H1 (cell line): ENCODE results near the gene ZNF451. TPM values are rescaled to one million over a fixed set of nuclear protein-coding genes. Genes with fewer than 3 reads are reported as not detected.

ENCODE experiments used
- CTCF ChIA-PET: fragments of 300-600 bp; sonication (Branson Sonifier 250); formaldehyde crosslinking; loops from one replicate; lab custom pipeline; 2021; ENCODE audit not compliant: partially characterized antibody; lab: Charles Lee
- POLR2A ChIA-PET: fragments of 300-600 bp; sonication (Branson Sonifier 250); formaldehyde crosslinking; loops from one replicate; lab custom pipeline; 2021; ENCODE audit warnings: inconsistent platforms; ENCODE audit not compliant: partially characterized antibody; lab: Charles Lee
- DNase-seq, 2 experiments: peaks; one replicate each; pipeline versions ENCODE4 v3.0.0 to v3.0.0-alpha.2; 2010 to 2022; ENCODE audit warnings: low spot score in 2 of 2, low read depth in 1 of 2, mixed read lengths in 1 of 2
- FAIRE-seq: peaks from 2 replicates; lab custom pipeline; 2011; peaks lifted over from hg19 to GRCh38; lab: Jason Lieb, UNC
- H2AFZ ChIP-seq: 2 replicates; pipeline ENCODE4 v1.8.1; 2012; ENCODE audit warnings: low read length, inconsistent platforms
- H2AK5ac ChIP-seq: 2 replicates; pipeline ENCODE4 v1.6.1; 2013; ENCODE audit warnings: low read depth, low read length
- H2BK120ac ChIP-seq: replicated peaks from 2 replicates; pipeline ENCODE3; 2013; ENCODE audit warnings: low read depth, low read length, inconsistent platforms
- H2BK12ac ChIP-seq: 2 replicates; pipeline ENCODE4 v1.6.1; 2013; ENCODE audit warnings: low read depth, low read length
- H2BK15ac ChIP-seq: 2 replicates; pipeline ENCODE4 v1.6.1; 2013; ENCODE audit warnings: low read length
- H2BK20ac ChIP-seq: 2 replicates; pipeline ENCODE4 v1.6.1; 2013; ENCODE audit warnings: low read length
- H2BK5ac ChIP-seq: 2 replicates; pipeline ENCODE4 v1.6.1; 2013; ENCODE audit warnings: low read depth, low read length
- H3K14ac ChIP-seq: 2 replicates; pipeline ENCODE4 v1.6.1; 2013; ENCODE audit warnings: inconsistent platforms; ENCODE audit not compliant: insufficient read length
- H3K18ac ChIP-seq: 2 replicates; pipeline ENCODE4 v1.6.1; 2013; ENCODE audit warnings: low read length; ENCODE audit errors: extremely low read depth
- H3K23ac ChIP-seq: 2 replicates; pipeline ENCODE4 v1.6.1; 2013; ENCODE audit warnings: inconsistent platforms; ENCODE audit not compliant: insufficient read length
- H3K23me2 ChIP-seq: 2 replicates; pipeline ENCODE4 v1.6.1; 2013; ENCODE audit warnings: low read depth, low read length
- H3K27ac ChIP-seq: 2 replicates; pipeline ENCODE4 v1.6.1; 2011; ENCODE audit warnings: low read depth, low read length, inconsistent platforms
- H3K27me3 ChIP-seq, 4 experiments: replicated peaks in 1 of 4; 1 replicate in 1 of 4; 2 replicates in 3 of 4; pipeline versions ENCODE4 v1.6.1 to v1.8.1; 2011 to 2013; ENCODE audit warnings: low read length in 3 of 4, mild to moderate bottlenecking in 3 of 4, inconsistent platforms in 2 of 4, mixed read lengths in 2 of 4, moderate library complexity in 1 of 4; ENCODE audit not compliant: control insufficient read depth in 3 of 4, insufficient read depth in 3 of 4; ENCODE audit errors: extremely low read depth in 1 of 4
- H3K36me3 ChIP-seq, 4 experiments: 2 replicates each; pipeline versions ENCODE4 v1.6.1 to v1.8.1; 2011 to 2013; ENCODE audit warnings: mild to moderate bottlenecking in 4 of 4, low read length in 3 of 4, moderate library complexity in 2 of 4, control low read depth in 1 of 4, inconsistent platforms in 1 of 4; ENCODE audit not compliant: insufficient read depth in 4 of 4, control insufficient read depth in 2 of 4
- H3K4ac ChIP-seq: replicated peaks from 2 replicates; pipeline ENCODE3; 2013; ENCODE audit warnings: low read length, low read depth, mixed read lengths, inconsistent platforms; ENCODE audit not compliant: insufficient read length
- H3K4me1 ChIP-seq, 4 experiments: replicated peaks in 1 of 4; 1 replicate in 1 of 4; 2 replicates in 3 of 4; pipeline versions ENCODE4 v1.6.1 to v1.8.1; 2011 to 2013; ENCODE audit warnings: low read length in 3 of 4, inconsistent platforms in 2 of 4, mixed read lengths in 1 of 4; ENCODE audit not compliant: insufficient read depth in 4 of 4, control insufficient read depth in 3 of 4
- H3K4me2 ChIP-seq, 2 experiments: 2 replicates each; pipeline versions ENCODE4 v1.6.1 to v1.8.1; 2011 to 2013; ENCODE audit warnings: low read depth in 2 of 2, low read length in 2 of 2, control low read depth in 1 of 2, inconsistent platforms in 1 of 2, mild to moderate bottlenecking in 1 of 2; ENCODE audit not compliant: insufficient read depth in 1 of 2
- H3K4me3 ChIP-seq, 4 experiments: fragments of 200-600, 300-600 bp in 1 of 4; sonication (generic), shearing (Covaris generic), sonication (Bioruptor Twin) in 1 of 4; 2 replicates each; pipeline versions ENCODE4 v1.5.1 to v1.8.1; 2011 to 2016; ENCODE audit warnings: low read length in 4 of 4, low read depth in 3 of 4, control low read depth in 2 of 4, inconsistent platforms in 2 of 4, mild to moderate bottlenecking in 2 of 4, mixed read lengths in 1 of 4, moderate library complexity in 1 of 4; ENCODE audit not compliant: insufficient read depth in 2 of 4; ENCODE audit errors: extremely low read depth in 1 of 4
- H3K56ac ChIP-seq: replicated peaks from 2 replicates; pipeline ENCODE3; 2013; ENCODE audit warnings: low read depth, mild to moderate bottlenecking, mixed read lengths, low read length, inconsistent platforms; ENCODE audit not compliant: insufficient read length
- H3K79me1 ChIP-seq: 2 replicates; pipeline ENCODE4 v1.6.1; 2013; ENCODE audit warnings: low read depth, low read length, control low read depth
- H3K79me2 ChIP-seq, 2 experiments: 2 replicates each; pipeline versions ENCODE4 v1.6.1 to v1.8.1; 2012 to 2013; ENCODE audit warnings: low read length in 2 of 2, mild to moderate bottlenecking in 2 of 2, inconsistent platforms in 1 of 2; ENCODE audit not compliant: insufficient read depth in 2 of 2, control insufficient read depth in 1 of 2
- H3K9ac ChIP-seq, 4 experiments: replicated peaks in 1 of 4; 1 replicate in 1 of 4; 2 replicates in 3 of 4; pipeline versions ENCODE4 v1.6.1 to v1.8.1; 2011 to 2013; ENCODE audit warnings: low read depth in 3 of 4, low read length in 3 of 4, control low read depth in 2 of 4, mild to moderate bottlenecking in 2 of 4, moderate library complexity in 2 of 4, inconsistent platforms in 1 of 4; ENCODE audit errors: extremely low read depth in 1 of 4
- H3K9me3 ChIP-seq, 2 experiments: 2 replicates each; pipeline versions ENCODE4 v1.6.1 to v1.8.1; 2012 to 2013; ENCODE audit warnings: mild to moderate bottlenecking in 2 of 2, moderate library complexity in 2 of 2, control low read depth in 1 of 2, inconsistent platforms in 1 of 2, low read depth in 1 of 2, low read length in 1 of 2, mixed read lengths in 1 of 2; ENCODE audit not compliant: insufficient read depth in 2 of 2
- H4K20me1 ChIP-seq, 2 experiments: replicated peaks in 1 of 2; 2 replicates each; pipeline versions ENCODE3 to v1.8.1; 2011 to 2013; ENCODE audit warnings: inconsistent platforms in 2 of 2, low read length in 2 of 2, mild to moderate bottlenecking in 1 of 2; ENCODE audit not compliant: insufficient read depth in 2 of 2, control insufficient read depth in 1 of 2
- H4K5ac ChIP-seq: 2 replicates; pipeline ENCODE4 v1.6.1; 2013; ENCODE audit warnings: low read length, low read depth, mixed read lengths, inconsistent platforms; ENCODE audit not compliant: insufficient read length
- H4K8ac ChIP-seq: 2 replicates; pipeline ENCODE4 v1.8.0; 2013; ENCODE audit warnings: mild to moderate bottlenecking, moderate library complexity, low read length, inconsistent platforms; ENCODE audit not compliant: insufficient read depth; ENCODE audit errors: extremely low read depth
- H4K91ac ChIP-seq: replicated peaks from 2 replicates; pipeline ENCODE3; 2013; ENCODE audit warnings: low read length, mixed read lengths, inconsistent platforms; ENCODE audit not compliant: insufficient read length
- EGR1 ChIP-seq: IDR thresholded peaks from 2 replicates; pipeline ENCODE4 v1.6.1; 2011; ENCODE audit warnings: low read depth, low read length, borderline replicate concordance
- WGBS, 2 experiments: shearing (Covaris generic) in 1 of 2; methylation state at CpG; one replicate each; pipeline versions ENCODE4 v1.1.6 to v1.1.7; 2013 to 2015; ENCODE audit warnings: low lambda C conversion rate in 2 of 2, mixed read lengths in 2 of 2, inconsistent platforms in 1 of 2, low coverage in 1 of 2, missing lambda C conversion rate in 1 of 2; ENCODE audit not compliant: insufficient replicate concordance in 2 of 2, insufficient coverage in 1 of 2, insufficient read length in 1 of 2; ENCODE audit errors: extremely low coverage in 1 of 2, missing lambda C conversion rate in 1 of 2; 5-methylcytosine and 5-hydroxymethylcytosine counted together
- polyA plus RNA-seq, 7 experiments: library from polyadenylated mRNA; depleted of rRNA in 3 of 7; stranded (reverse) in 5 of 7; unstranded in 2 of 7; fragments of >200 nt in 5 of 7; fragments of 200-250 nt in 2 of 7; gene quantifications; 1 replicate in 5 of 7; 2 replicates in 1 of 7; 4 replicates in 1 of 7; pipeline versions ENCODE4 v1.2.1 to v1.2.3, GENCODE V29; 2011 to 2013; ENCODE audit warnings: missing spikeins in 2 of 7, mixed read lengths in 2 of 7
- total RNA-seq: library from RNA; stranded (reverse); fragmentation: NEBNext Ultra II Directional; extraction: Animal tissue kit (Norgen Biotek cat#: 25700); gene quantifications from 2 replicates; pipeline ENCODE4 v1.2.1, GENCODE V29; 2021

Gene ZNF451
- total and polyA plus RNA-seq, 2 of the 8 experiments (the other 6 are each of a cell fraction or from before 2014, with no cell fraction given) = 10.7 to 56.8 TPM

DNA sequence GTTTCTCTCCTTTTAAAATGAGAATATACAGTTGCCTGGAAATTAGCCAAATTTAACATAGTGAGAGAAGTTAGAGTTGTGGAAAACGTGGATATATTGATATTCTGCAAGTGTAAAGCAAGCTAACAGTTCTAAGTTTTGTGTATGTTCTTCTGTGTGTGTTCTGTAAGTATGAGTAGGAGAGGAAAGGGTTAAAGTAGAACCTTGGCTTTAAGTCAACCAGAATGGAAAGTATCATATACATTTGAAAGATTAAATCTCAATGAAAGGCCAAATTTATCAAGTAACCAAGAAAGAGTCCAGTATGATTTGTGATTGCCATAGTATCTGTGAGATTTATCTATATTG is 52.2 kb downstream of the ZNF451 start:
- Histone ChIP-seq H3K4me2 (no peak overlapping the region), H2BK120ac (no peak overlapping the region), H4K8ac (no peak overlapping the region), H3K4ac (no peak overlapping the region), H4K91ac (no peak overlapping the region), H3K23me2 (no peaks in the 10 kb centered on the region; the same call in 1 of the 2 replicates), H2BK20ac (no peak overlapping the region), H3K9me3 (no peaks in the 10 kb centered on the region), H3K4me3 (no peak overlapping the region), H3K79me1 (no peaks in the 10 kb centered on the region), H3K23ac (no peak overlapping the region), H3K18ac (no peak overlapping the region), H2BK5ac (no peak overlapping the region), H2BK12ac (no peak overlapping the region), H3K4me1 (no peaks in the 10 kb centered on the region), H3K36me3 (peaks cover 0 to 17% (median 3%) of the 10 kb centered on the region in 4 experiments; a peak in 5 of 8 replicates), H2BK15ac (no peak overlapping the region), H4K5ac (no peak overlapping the region), H3K14ac (no peak overlapping the region), H3K9ac (no peak overlapping the region), H3K79me2 (no peaks in the 10 kb centered on the region), H3K27ac (no peak overlapping the region)
- DNase-seq = no peak
- WGBS, 2 experiments = 84% methylated on average over 1 of the region's 1 CpG; no CpG with 5 or more reads in 1 of the 2 experiments
- TF ChIP-seq EGR1 = no peak
- TF ChIP-seq, all 59 proteins: peak for 0
- Histone ChIP-seq H3K27me3 (no peaks in the 10 kb centered on the region), H2AFZ (no peak overlapping the region), H4K20me1 (no peaks in the 10 kb centered on the region), H2AK5ac (no peak overlapping the region), H3K56ac (no peak overlapping the region)
- ChIA-PET CTCF (interaction anchor here (1.1 to 1.2 kb wide), 2 partner anchors 174 to 523 kb away, joined by 3 to 4 read pairs; no protein-coding TSS in a partner anchor), POLR2A (no interaction called here)
- no peak for FAIRE-seq
